HG02870 (cell line): ENCODE data around the gene SCN5A.

ENCODE experiments used
- ATAC-seq: cut with Tn5 transposase; IDR thresholded peaks from one replicate; pipeline ENCODE4 v1.9.1; 2021; ENCODE audit warnings: mild to moderate bottlenecking, moderate library complexity; ENCODE audit not compliant: unreplicated experiment

The SCN5A gene

DNA sequence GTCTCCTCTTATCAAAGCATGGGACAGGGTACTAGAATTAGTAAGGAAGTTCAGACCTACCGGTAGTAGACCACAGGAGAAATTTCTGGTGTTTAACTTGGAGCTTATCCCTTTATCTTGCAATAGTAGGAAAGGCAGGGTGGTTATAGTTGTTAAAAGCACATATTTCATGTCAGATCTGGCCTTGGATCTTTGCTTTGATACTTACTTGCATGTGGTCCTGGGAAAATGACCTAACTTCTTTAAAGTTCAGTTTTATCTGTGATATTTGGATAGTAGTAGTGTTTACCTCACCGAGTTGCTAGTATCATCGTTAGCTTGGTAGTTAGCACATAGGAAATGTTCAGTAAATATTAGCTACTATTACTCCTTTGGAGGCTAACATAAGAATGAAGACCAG is 137.9 kb downstream of the SCN5A start:
- ATAC-seq, result no peak

DNA sequence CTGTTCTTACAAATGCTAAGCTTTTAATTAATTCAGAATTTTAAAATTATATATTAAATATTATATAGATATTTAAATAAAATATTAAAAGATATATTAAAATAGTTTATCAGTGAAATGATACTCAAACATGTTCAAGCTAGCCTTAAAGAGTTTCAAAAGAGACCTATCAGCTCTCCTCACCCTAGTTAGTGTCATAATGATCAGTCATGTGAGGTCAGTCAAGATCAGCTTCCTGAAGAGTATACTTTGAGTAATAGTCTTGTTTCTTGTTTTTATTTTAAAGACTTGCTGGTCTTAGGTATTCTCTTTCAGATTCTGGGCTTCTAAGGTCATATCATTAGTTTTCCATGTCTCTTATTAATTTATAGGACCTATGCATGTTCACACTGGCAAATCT is 138.9 kb downstream of the SCN5A start:
- ATAC-seq, result no peak

DNA sequence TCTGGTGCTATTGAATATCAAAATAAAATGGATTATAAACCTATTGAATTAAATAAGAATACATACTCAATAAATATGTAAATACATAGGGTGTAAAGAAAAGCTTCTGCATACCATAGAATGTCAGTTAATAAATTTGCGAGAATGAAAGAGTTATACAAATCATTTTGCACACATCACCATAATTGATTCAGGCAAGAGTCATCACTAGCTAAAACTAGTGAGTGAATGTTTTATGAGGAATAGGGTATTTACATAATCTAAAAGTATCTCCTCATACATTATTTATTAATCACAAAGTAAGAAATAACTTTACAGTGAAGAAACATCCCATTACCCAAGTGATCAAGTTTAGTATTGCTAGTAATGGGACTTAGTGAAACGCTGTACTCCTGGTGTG is 139.8 kb downstream of the SCN5A start:
- ATAC-seq, result no peak

DNA sequence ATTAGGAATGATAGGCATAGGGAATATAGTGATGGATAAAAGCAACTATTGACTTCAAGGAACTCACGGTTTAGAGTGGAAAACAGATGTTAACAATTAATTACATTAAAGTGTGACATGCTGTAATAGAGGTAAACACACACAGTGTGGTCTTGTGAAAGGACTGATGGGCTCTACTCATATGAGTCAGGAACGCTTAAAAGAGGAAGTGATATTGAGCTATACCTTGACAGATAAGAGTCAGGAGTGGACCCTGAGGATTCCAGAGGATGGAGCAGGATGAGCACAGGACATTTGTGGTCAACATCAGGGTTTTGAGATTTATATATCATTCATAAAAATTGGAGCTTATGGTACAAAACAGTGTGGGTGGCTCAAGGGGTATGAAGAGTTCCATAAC is 142.4 kb downstream of the SCN5A start:
- ATAC-seq, result peak; percentile 98

- no peak for ATAC-seq
These were observed 148.6 kb downstream of the SCN5A start for GRCh38 chr3:38500688-38501417.
